GM12874 (cell line): ENCODE results near the gene ITPRIP.

ENCODE experiments used
- CTCF ChIP-seq: IDR thresholded peaks from 2 replicates; pipeline ENCODE4 v1.5.1; 2011; ENCODE audit warnings: low read depth, mild to moderate bottlenecking, control low read depth, low read length, moderate library complexity; ENCODE audit not compliant: insufficient read depth

The ITPRIP gene

DNA sequence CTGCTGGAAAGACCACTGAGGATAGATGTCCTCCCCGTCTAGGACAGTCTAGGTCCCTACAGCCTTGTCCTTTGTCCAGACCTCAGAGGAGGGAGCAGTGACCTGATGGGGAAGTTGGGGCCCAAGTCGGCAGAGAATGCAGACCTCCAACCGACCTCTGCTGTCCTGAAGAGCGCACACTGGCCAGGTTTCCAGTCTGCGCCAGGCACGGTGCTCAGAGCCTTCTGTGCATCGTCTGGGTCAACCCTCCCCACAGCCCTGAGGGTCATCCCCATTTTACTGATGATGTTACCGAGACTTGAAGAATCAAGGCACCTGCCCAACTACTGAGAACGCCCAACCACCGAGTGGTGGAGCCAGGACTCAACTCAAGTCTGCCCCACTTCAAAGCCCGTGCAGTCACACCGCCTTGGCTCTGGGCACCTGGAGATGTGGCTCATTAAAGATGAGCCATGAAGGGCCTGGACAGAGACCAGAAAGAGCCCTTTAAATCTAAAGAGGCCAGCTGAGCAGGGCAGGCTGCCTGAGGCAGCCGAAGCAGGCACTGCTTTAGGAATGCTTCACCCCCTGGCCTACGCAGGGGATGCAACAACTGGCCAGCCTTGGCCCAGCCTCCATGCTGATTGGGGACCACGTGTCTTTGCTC lies 4.4 kb downstream of the ITPRIP start:
- no peak for TF ChIP-seq CTCF

GRCh38 chr10:104333032-104333727 lies 5.1 kb downstream of the ITPRIP start:
- TF ChIP-seq CTCF = no peak

DNA sequence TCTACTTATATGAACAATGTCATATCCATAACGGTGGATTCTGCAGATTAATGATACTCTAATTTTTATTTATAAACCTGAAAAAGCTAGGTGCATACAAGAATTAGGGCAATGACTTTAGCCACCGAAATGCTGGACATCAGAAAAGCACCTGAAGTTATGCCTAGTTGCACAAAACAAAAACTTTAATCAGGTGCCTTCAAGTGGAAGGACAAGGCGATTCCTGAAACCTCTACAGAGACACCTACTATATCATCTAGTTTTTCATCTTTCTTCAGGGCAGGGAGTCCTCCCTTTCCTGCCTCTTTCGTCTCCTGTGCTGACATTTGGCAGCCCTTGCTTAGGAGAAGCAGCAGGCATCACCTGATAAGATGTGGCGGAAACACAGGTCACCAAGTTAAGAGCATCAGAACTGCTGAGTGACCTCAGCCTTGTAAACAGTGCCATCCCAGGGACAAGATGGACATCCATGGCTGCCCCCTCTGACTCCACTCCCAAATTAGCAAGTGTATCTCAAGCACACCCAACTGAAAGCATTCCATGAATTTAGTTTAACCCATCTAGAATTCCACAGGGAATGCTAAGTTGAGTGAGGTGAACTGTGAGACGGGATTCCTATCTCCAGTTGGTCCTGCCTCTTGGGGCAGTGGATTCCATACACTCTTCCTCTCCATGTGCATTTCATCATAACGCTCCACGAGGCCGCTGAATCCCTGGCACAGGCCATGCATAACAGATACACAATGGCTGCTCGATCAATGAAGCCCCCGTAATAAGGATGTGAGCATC lies 5.8 kb downstream of the ITPRIP start:
- no peak for TF ChIP-seq CTCF

GRCh38 chr10:104331208-104331838 lies 6.9 kb downstream of the ITPRIP start:
- no peak for TF ChIP-seq CTCF

DNA sequence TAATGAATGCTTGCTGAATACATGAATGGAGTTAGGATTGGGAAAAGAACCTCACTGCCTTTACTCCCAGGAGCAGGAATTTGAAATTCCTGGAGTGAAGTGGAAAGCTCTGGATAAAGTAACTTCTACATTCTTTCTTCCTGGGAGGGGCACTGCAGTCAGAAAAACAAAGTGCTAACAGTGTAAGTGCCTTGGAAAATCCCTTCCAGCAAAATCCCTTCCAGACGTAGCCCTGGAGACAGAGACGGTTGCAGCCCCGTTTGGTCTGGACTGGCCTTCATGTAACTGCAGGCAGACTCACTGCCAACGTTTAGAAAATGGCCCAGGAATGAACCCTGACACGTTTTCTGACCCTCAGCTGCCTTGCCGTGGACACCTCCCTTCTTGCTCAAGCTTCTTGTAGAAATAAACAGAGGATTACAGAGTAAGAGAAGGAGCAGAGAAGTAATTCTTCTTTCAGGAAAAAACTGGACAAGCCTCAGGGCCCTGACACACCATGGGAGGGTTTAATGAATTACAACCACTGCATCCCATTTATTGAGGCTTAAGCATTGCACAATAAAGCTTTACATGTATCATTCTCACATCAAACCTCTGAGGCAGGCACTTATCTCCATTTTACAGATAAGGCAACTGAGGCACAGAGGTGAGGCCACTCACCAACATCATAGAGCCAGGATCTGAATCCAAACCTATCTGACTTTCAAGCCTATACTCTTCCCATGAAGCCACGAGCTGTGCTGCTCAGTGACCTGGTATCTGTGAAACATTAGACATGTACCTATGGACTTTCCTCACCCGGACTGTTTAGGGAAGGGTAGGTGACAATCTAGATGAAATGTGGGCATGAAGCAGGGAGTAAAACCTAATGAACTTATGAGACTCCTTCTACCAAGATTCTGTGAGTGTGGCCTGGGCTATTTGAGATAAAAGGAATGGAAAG lies 7.8 kb downstream of the ITPRIP start:
- TF ChIP-seq CTCF = no peak

- TF ChIP-seq CTCF = no peak
These were observed 8.5 kb downstream of the ITPRIP start for GRCh38 chr10:104329735-104330134.
